ENCODE results near the gene TPM3.
"Not testable (repeated sequence)": the region's sequence is repeated elsewhere in the genome, so short reads cannot be mapped to it uniquely, and the experiment has no call there.

The TPM3 gene

DNA sequence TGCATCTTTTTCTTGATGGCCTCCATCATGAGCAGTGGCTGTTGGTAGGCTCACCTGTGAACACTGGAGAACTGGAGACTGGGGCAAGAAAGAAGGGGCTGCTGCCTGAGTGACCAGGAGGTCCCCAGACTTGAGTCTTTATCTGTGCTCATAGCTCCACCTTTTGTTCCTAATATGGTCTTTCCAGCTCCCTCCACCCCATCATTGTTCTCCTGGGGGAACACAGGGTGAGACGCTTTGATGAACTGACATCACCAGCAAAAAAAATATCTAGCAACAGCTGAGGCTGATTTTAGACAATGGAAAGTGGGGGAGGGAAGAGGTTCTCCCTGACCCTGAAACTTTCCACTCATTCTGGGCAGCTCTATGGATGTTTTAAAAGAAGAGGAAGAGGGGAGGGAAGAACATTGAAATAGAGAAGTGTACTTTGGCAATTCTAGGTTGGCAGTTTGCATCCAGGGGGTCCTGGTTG, at the start of gene TPM3:
TSS of gene TPM3 (minus strand) at position 111 of the 472 bp plus-strand sequence. CDS start at position 29, 82 bp downstream.
- H3K4me3 ChIP-seq (ENCODE audit: low read depth, low read length): no peak within 1 kb of the TSS
- in situ Hi-C loops (cut with HindIII; ENCODE audit: low sequenced_read_pairs): no loop called here
- TF ChIP-seq, protein P1, sequence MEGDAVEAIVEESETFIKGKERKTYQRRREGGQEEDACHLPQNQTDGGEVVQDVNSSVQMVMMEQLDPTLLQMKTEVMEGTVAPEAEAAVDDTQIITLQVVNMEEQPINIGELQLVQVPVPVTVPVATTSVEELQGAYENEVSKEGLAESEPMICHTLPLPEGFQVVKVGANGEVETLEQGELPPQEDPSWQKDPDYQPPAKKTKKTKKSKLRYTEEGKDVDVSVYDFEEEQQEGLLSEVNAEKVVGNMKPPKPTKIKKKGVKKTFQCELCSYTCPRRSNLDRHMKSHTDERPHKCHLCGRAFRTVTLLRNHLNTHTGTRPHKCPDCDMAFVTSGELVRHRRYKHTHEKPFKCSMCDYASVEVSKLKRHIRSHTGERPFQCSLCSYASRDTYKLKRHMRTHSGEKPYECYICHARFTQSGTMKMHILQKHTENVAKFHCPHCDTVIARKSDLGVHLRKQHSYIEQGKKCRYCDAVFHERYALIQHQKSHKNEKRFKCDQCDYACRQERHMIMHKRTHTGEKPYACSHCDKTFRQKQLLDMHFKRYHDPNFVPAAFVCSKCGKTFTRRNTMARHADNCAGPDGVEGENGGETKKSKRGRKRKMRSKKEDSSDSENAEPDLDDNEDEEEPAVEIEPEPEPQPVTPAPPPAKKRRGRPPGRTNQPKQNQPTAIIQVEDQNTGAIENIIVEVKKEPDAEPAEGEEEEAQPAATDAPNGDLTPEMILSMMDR (IDR thresholded peaks at IDR 0.05; ENCODE audit: low read depth, low read length, missing control alignments): no peak
- no peak for DNase-seq (ENCODE audit: low read depth)

- in situ Hi-C loops (cut with HindIII; ENCODE audit: low sequenced_read_pairs): no loop called here
- no peak for DNase-seq (ENCODE audit: low read depth)
- H3K4me3 ChIP-seq (ENCODE audit: low read depth, low read length): no peak overlapping the region
- TF ChIP-seq, protein P1 (IDR thresholded peaks at IDR 0.05; ENCODE audit: low read depth, low read length, missing control alignments): no peak
These were observed 48.5 kb upstream of the TPM3 start for GRCh38 chr1:154240294-154240833.

DNA sequence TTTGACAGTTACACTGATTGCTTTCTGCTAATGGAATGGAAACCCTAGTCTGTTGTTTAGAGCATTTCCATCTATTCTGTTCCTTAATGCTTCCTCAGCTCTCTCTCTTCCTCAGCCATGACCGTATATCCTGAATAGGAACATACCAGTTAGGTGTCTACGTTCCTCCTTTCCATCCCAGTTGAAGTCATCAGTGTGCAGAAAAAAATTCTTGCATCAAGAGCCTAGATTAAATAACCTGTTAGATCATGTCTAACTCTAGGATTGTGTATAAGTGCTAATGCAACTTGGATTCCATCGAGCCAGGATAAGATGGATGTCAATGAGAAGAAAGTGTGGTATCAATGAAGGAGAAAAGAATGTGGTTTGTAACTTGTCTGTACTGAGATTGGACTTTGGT, 47.6 kb upstream of the TPM3 start:
- in situ Hi-C loops (cut with HindIII; ENCODE audit: low sequenced_read_pairs): no loop called here
- TF ChIP-seq, protein P1 (IDR thresholded peaks at IDR 0.05; ENCODE audit: low read depth, low read length, missing control alignments): no peak
- no peak overlapping the region for H3K4me3 ChIP-seq (ENCODE audit: low read depth, low read length)
- DNase-seq (ENCODE audit: low read depth): no peak

- TF ChIP-seq, protein P1 (IDR thresholded peaks at IDR 0.05; ENCODE audit: low read depth, low read length, missing control alignments): no peak
- no peak for DNase-seq (ENCODE audit: low read depth)
- in situ Hi-C loops (cut with HindIII; ENCODE audit: low sequenced_read_pairs): no loop called here
- no peak overlapping the region for H3K4me3 ChIP-seq (ENCODE audit: low read depth, low read length)
These were observed 46.1 kb upstream of the TPM3 start for GRCh38 chr1:154237880-154238506.

- no peak overlapping the region for H3K4me3 ChIP-seq (ENCODE audit: low read depth, low read length)
- no peak for DNase-seq (ENCODE audit: low read depth)
- in situ Hi-C loops (cut with HindIII; ENCODE audit: low sequenced_read_pairs): no loop called here
- TF ChIP-seq, protein P1 (IDR thresholded peaks at IDR 0.05; ENCODE audit: low read depth, low read length, missing control alignments): no peak
These were observed 45.5 kb upstream of the TPM3 start for GRCh38 chr1:154237435-154237834.

- in situ Hi-C loops (cut with HindIII; ENCODE audit: low sequenced_read_pairs): no loop called here
- no peak for DNase-seq (ENCODE audit: low read depth)
- TF ChIP-seq, protein P1 (IDR thresholded peaks at IDR 0.05; ENCODE audit: low read depth, low read length, missing control alignments): no peak
- H3K4me3 ChIP-seq (ENCODE audit: low read depth, low read length): no peak overlapping the region
These were observed 45.0 kb upstream of the TPM3 start for GRCh38 chr1:154236855-154237254.

DNA sequence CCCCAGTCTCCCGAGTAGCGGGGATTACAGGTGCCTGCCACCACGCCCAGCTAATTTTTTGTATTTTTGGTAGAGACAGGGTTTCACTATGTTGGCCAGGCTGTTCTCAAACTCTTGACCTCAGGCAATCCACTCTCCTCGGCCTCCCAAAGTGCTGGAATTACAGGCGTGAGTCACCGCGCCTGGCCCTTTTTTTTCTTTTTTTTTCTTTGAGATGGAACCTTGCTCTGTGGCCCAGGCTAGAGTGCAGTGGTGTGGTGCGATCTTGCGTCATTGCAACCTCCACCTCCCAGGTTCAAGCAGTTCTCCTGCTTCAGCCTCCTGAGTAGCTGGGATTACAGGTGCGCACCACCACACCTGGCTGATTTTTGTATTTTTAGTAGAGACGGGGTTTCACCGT, 41.2 kb upstream of the TPM3 start:
- H3K4me3 ChIP-seq (ENCODE audit: low read depth, low read length); in situ Hi-C loops (cut with HindIII; ENCODE audit: low sequenced_read_pairs); DNase-seq (ENCODE audit: low read depth): not testable (repeated sequence)

DNA sequence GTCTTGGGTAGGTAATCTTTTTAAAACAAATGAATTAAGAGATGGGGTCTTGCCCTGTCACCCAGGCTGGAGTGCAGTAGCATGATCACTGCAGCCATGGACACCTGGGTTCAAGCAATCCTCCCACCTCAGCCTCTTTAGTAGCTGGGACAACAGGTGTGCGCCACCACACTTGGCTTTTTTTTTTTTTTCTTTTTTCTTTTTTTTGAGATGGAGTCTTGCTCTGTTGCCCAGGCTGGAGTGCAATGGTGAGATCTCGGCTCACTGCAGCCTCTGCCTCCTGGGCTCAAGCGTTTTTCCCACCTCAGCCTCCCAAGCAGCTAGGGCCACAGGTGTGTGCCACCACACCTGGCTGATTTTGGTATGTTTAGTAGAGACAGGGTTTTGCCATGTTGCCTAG, 39.2 kb upstream of the TPM3 start:
- DNase-seq (ENCODE audit: low read depth); in situ Hi-C loops (cut with HindIII; ENCODE audit: low sequenced_read_pairs): not testable (repeated sequence)

More for the DNA sequence above, 39.2 kb upstream of the TPM3 start:
- not testable (repeated sequence) for H3K4me3 ChIP-seq (ENCODE audit: low read depth, low read length)
